Stomach (tissue), 19 donors: ENCODE results near the gene GJA8. TPM values are rescaled to one million over a fixed set of nuclear protein-coding genes. Genes with fewer than 3 reads are reported as not detected.
"Not testable (repeated sequence)": the region's sequence is repeated elsewhere in the genome, so short reads cannot be mapped to it uniquely, and the experiment has no call there.

ENCODE experiments used
- DNase-seq, 2 donors: peaks; one replicate each; pipeline versions ENCODE4 v3.0.0 to v3.0.0-alpha.2; 2013 to 2019
- H3K27ac ChIP-seq, 5 donors: fragments of 200-600 bp in 4 of 5; sonication (generic) in 4 of 5; one replicate each; pipeline ENCODE4 v1.5.1; 2013 to 2019; ENCODE audit warnings: mild to moderate bottlenecking in 1 of 5, moderate library complexity in 1 of 5
- H3K27me3 ChIP-seq, 3 donors: fragments of 200-600 bp; sonication (generic); one replicate each; pipeline ENCODE4 v1.5.1; 2017 to 2019; ENCODE audit warnings: mixed run types in 1 of 3
- H3K36me3 ChIP-seq, 4 donors: fragments of 200-600 bp; sonication (generic); 1 replicate in 3 of 4; 2 replicates in 1 of 4; pipeline ENCODE4 v1.5.1; 2016 to 2019
- H3K4me1 ChIP-seq, 4 donors: fragments of 200-600 bp; sonication (generic); one replicate each; pipeline ENCODE4 v1.5.1; 2016 to 2019
- H3K4me3 ChIP-seq, 4 donors: fragments of 200-600 bp; sonication (generic) in 3 of 4; one replicate each; pipeline ENCODE4 v1.5.1; 2016 to 2019; ENCODE audit warnings: mild to moderate bottlenecking in 1 of 4
- H3K9me3 ChIP-seq, 4 donors: fragments of 200-600 bp; sonication (generic); one replicate each; pipeline ENCODE4 v1.5.1; 2016 to 2019
- EP300 ChIP-seq: sonication (generic); formaldehyde crosslinking; IDR thresholded peaks from one replicate; pipeline ENCODE4 v1.6.1; 2017; ENCODE audit warnings: antibody characterized with exemption
- POLR2A ChIP-seq, 4 donors: fragments of 450-650 bp; IDR thresholded peaks; one replicate each; pipeline ENCODE4 v1.6.1; 2016; ENCODE audit warnings: antibody characterized with exemption in 4 of 4, control low read depth in 2 of 4, mild to moderate bottlenecking in 1 of 4, moderate library complexity in 1 of 4
- POLR2AphosphoS5 ChIP-seq, 3 donors: sonication (generic); formaldehyde crosslinking; IDR thresholded peaks; one replicate each; pipeline ENCODE4 v1.6.1; 2016; ENCODE audit warnings: antibody characterized with exemption in 3 of 3
- WGBS, 5 donors: extraction: QIAGEN DNeasy Blood & Tissue Kit in 3 of 5; methylation state at CpG; one replicate each; pipeline versions ENCODE4 v1.1.5 to v1.1.7; 2013 to 2018; 5-methylcytosine and 5-hydroxymethylcytosine counted together
- intact Hi-C: fragments of 100-400 bp; cut with DNase I; formaldehyde crosslinking; loops from one replicate; pipeline ENCODE4 v1.15.1; 2023; ENCODE audit warnings: low total_unique reads
- long read RNA-seq, 10 donors: transcript quantifications; one replicate each; lab custom pipeline, GENCODE V29; 2026
- polyA plus RNA-seq, 3 donors: library from polyadenylated mRNA; stranded (reverse); fragments of 200-250 nt; gene quantifications; one replicate each; pipeline ENCODE4 v1.2.3, GENCODE V29; 2013
- total RNA-seq, 5 donors: library from RNA; depleted of rRNA; stranded (reverse); fragments of >200 nt; gene quantifications; one replicate each; pipeline versions ENCODE4 v1.1.0 to v1.2.3, GENCODE V29; 2014 to 2016
- TF ChIP-seq, protein P1 (sequence below), 7 experiments: fragments of 450-650 bp in 4 of 7; fragments of 200-600 bp in 3 of 7; sonication (generic) in 3 of 7; IDR thresholded peaks; one replicate each; pipeline ENCODE4 v1.5.1; 2016 to 2019; ENCODE audit warnings: antibody characterized with exemption in 7 of 7, control low read depth in 2 of 7, mild to moderate bottlenecking in 1 of 7
- donor health status: healthy with polysubstance abuse.
- donor health status: Bipolar disorder and iron deficiency.
- donor health status: healthy.

Gene GJA8
- total RNA-seq (not detected), polyA plus RNA-seq (not detected)
- long read RNA-seq, donor 1, result 0 reads
- long read RNA-seq, donor 2, result 0 reads
- long read RNA-seq, donor 3, result 0 reads
- long read RNA-seq, donor 4, result 0 reads
- long read RNA-seq, donor 5, result 0 reads
- long read RNA-seq, donor 6, result 0 reads
- long read RNA-seq, donor 7, result 0 reads
- long read RNA-seq, donor 8, result 0 reads
- long read RNA-seq, donor 9, partial matches to known transcripts, result 0 of 1 reads
- long read RNA-seq, donor 9, other reads (novel, unspliced or antisense), result 0 of 1 reads
- long read RNA-seq, donor 10, result 0 reads

DNA sequence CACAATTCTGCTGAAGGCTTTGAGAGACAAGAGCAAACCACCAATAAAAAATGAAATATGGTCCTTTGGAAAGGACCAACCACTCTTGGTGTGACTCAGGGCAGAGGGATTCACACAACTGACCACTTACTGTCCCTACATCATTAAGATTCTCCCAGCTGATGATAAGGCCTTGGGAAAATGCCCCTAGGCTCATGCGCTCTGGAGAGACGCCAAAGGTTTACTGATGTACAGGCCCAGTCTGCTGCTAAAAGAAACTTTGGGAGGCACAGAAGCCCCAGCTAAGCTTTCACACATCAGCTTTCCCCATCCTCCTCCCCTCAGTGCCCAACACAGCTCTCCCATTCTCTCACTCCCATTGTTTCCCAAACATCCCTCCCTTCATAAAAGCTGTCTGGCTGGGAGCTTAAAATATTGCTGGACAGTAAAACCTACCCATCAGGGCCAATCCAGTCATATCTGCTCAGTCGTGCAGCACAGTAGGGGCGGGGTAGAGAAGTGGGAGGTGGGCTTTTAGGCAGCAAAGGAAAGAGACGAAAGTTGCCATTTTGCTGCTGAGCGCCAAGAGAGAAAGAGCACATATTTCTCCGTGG lies at the start of gene GJA8:
Gene GJA8, plus strand, starts transcription at position 543 of the 593 bp plus-strand sequence. CDS start 5,161 bp downstream, outside the sequence.
- no peak within 1 kb of the TSS for H3K27ac ChIP-seq
- H3K9me3 ChIP-seq, result no peaks in the 10 kb centered on the region
- no peak for TF ChIP-seq EP300
- no peak for TF ChIP-seq POLR2A (IDR thresholded peaks at IDR 0.05)
- no peak for TF ChIP-seq POLR2AphosphoS5 (IDR thresholded peaks at IDR 0.05)
- TF ChIP-seq, protein P1, sequence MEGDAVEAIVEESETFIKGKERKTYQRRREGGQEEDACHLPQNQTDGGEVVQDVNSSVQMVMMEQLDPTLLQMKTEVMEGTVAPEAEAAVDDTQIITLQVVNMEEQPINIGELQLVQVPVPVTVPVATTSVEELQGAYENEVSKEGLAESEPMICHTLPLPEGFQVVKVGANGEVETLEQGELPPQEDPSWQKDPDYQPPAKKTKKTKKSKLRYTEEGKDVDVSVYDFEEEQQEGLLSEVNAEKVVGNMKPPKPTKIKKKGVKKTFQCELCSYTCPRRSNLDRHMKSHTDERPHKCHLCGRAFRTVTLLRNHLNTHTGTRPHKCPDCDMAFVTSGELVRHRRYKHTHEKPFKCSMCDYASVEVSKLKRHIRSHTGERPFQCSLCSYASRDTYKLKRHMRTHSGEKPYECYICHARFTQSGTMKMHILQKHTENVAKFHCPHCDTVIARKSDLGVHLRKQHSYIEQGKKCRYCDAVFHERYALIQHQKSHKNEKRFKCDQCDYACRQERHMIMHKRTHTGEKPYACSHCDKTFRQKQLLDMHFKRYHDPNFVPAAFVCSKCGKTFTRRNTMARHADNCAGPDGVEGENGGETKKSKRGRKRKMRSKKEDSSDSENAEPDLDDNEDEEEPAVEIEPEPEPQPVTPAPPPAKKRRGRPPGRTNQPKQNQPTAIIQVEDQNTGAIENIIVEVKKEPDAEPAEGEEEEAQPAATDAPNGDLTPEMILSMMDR (IDR thresholded peaks at IDR 0.05), result no peak
- DNase-seq, result no peak
- no peaks in the 10 kb centered on the region for H3K36me3 ChIP-seq
- intact Hi-C loops, result no loop called here
- peaks cover 0 to 4% (median 0%) of the 10 kb centered on the region in 4 donors for H3K4me1 ChIP-seq
- peaks cover 0 to 6% (median 0%) of the 10 kb centered on the region in 3 donors for H3K27me3 ChIP-seq
- no peak within 1 kb of the TSS for H3K4me3 ChIP-seq
- 81 to 86% (median 85%) methylated on average over 7 of the region's 7 CpGs for WGBS, 5 donors

DNA sequence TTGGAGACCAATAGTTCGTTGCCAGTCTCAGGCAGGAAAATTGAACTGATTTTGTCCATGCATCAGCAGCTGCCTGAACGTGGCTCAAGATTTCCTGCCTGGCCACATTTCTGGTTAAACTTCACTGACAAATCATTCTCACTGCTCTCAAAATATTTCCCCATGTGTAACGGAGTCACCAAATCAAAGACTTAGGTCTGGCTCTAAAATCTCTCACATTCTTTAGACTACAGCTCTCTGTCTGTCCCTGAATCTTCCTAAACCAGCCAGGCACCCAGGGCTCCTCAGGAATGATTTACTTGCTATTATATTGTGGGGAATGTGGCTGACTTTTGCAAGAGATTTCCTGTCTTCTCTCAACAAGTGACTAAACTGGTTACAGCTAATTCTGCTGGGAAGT lies 49.2 kb upstream of the GJA8 start:
- no peak for DNase-seq
- H3K9me3 ChIP-seq, result no peaks in the 10 kb centered on the region
- WGBS, 5 donors, result 41 to 58% (median 48%) methylated on average over 3 of the region's 3 CpGs
- TF ChIP-seq POLR2AphosphoS5 (IDR thresholded peaks at IDR 0.05) (no peak), POLR2A (IDR thresholded peaks at IDR 0.05) (no peak), EP300 (no peak)
- TF ChIP-seq, protein P1 (IDR thresholded peaks at IDR 0.05), result no peak
- H3K4me1 ChIP-seq, result no peaks in the 10 kb centered on the region
- H3K27me3 ChIP-seq, result peaks cover 0 to 16% (median 0%) of the 10 kb centered on the region in 3 donors
- H3K4me3 ChIP-seq, result no peak overlapping the region
- intact Hi-C loops, result no loop called here
- no peaks in the 10 kb centered on the region for H3K36me3 ChIP-seq
- no peak overlapping the region for H3K27ac ChIP-seq

DNA sequence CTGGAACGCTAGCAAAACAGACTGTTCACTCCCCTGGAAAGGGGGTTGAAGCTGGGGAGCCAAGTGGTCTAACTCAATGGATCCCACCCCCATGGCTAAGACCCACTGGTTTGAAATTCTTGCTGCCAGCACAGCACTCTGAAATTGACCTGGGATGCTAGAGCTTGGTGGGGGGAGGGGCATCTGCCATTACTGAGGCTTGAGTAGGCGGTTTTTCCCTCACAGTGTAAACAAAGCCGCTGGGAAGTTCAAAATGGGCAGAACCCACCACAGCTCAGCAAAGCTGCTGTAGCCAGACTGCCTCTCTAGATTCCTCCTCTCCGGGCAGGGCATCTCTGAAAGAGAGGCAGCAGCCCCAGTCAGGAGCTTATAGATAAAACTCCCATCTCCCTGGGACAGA lies 47.6 kb upstream of the GJA8 start:
- H3K4me3 ChIP-seq, DNase-seq, H3K4me1 ChIP-seq, H3K9me3 ChIP-seq, H3K36me3 ChIP-seq, H3K27ac ChIP-seq, intact Hi-C loops: not testable (repeated sequence)
- peaks cover 0 to 16% (median 0%) of the 10 kb centered on the region in 3 donors for H3K27me3 ChIP-seq
- WGBS, 5 donors, result 38 to 54% (median 51%) methylated on average over 4 of the region's 4 CpGs

DNA sequence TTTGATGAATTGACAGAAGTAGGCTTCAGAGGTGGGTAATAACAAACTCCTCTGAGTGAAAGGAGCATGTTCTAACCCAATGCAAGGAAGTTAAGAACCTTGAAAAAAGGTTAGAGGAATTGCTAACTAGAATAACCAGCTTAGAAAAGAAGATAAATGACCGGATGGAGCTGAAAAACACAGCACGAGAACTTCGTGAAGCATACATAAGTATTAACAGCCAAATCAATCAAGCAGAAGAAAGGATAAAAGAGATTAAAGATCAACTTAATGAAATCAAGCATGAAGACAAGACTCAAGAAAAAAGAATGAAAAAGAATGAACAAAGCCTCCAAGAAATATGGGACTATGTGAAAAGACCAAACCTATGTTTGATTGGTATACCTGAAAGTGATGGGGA lies 46.6 kb upstream of the GJA8 start:
- H3K4me3 ChIP-seq, result not testable (repeated sequence)

DNA sequence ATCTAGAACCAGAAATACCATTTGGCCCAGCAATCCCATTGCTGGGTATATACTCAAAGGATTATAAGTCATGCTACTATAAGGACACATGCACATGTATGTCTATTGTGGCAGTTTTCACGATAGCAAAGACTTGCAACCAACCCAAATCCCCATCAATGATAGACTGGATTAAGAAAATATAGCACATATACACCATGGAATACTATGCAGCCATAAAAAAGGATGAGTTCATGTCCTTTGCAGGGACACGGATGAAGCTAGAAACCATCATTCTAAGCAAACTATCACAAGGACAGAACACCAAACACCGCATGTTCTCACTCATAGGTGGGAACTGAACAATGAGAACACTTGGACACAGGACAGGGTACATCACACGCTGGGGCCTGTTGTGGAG lies 35.4 kb upstream of the GJA8 start:
- H3K4me1 ChIP-seq, H3K27me3 ChIP-seq, DNase-seq, H3K27ac ChIP-seq, H3K9me3 ChIP-seq, H3K4me3 ChIP-seq, H3K36me3 ChIP-seq, intact Hi-C loops: not testable (repeated sequence)
- WGBS, 5 donors, result 85 to 93% (median 90%) methylated on average over 4 of the region's 4 CpGs

More for the DNA sequence above, 46.6 kb upstream of the GJA8 start:
- WGBS, 5 donors, result 76 to 88% (median 82%) methylated on average over 3 of the region's 3 CpGs
- H3K27me3 ChIP-seq, result peaks cover 0 to 16% (median 0%) of the 10 kb centered on the region in 3 donors
- intact Hi-C loops, H3K27ac ChIP-seq, H3K9me3 ChIP-seq, H3K4me1 ChIP-seq, H3K36me3 ChIP-seq, DNase-seq: not testable (repeated sequence)

DNA sequence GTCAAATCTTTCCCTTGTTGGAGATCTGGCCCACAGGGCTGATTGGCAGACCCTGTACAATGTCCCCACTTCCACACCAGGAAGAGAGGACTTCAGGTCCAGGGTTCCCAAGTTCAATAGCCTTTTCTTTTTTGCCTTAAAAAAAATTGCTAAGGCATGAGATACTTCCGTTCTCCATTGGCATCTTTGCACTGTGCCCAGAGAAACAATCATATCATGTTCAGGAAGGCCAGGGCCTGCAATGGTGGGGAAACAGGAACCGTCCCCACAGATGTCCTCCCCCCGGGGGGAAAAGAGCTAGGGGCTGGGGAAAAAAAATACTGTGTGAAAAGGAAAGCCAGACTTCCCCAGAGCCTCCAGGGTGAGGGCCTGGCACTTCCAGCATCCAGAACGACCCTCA lies 24.6 kb upstream of the GJA8 start:
- Histone ChIP-seq H3K4me1 (no peaks in the 10 kb centered on the region), H3K27ac (no peak overlapping the region), H3K9me3 (peaks cover 0 to 4% (median 0%) of the 10 kb centered on the region in 4 donors), H3K4me3 (no peak overlapping the region), H3K36me3 (no peaks in the 10 kb centered on the region), H3K27me3 (no peaks in the 10 kb centered on the region)
- no peak for DNase-seq
- intact Hi-C loops, result no loop called here
- WGBS, 5 donors, result 60 to 84% (median 70%) methylated on average over 4 of the region's 4 CpGs
- TF ChIP-seq EP300 (no peak), POLR2A (IDR thresholded peaks at IDR 0.05) (no peak), POLR2AphosphoS5 (IDR thresholded peaks at IDR 0.05) (no peak)
- TF ChIP-seq, protein P1 (IDR thresholded peaks at IDR 0.05), result no peak
